ENCODE measurements around the gene COMTD1. TPM values are rescaled to one million over a fixed set of nuclear protein-coding genes. Genes with fewer than 3 reads are reported as not detected.

Gene COMTD1
- total and polyA plus RNA-seq, 12 donors = 2.0 to 137 (median 32.7) TPM

DNA sequence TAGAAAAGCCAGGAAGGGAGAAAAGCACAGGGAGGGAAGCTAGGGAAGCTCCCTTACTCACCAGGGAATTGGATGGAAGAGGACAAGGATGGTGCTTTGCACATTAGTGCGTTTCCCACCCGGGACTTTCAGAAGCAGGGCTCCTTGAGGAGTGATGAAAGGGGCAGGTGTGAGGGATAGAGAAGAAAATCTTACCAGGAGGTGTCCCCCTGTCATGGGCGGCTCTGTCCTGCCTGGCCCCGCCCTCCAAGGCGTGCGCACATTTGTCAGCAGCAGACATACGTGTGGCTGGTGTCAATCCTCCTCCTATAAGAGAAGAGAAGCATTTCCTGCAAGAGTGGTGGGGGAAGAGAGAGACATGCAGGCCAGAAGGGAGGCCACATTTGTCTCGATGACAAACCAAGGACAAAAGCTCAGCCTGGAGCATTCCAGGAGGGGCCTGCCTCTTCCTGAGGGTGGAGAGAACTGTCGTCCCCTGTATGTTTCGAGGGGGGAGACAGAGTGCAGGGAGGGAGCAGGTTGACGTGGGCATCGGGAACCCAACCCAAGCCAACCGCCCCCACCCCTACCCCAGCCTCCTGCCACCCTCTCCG lies 47.4 kb upstream of the COMTD1 start:
- Histone ChIP-seq H3K4me3 (peak overlapping the region in 2 of 4 donors; percentile 7 to 8), H3K9me3 (replicated peaks in 1 of 3) (no peaks in the 10 kb centered on the region), H3K36me3 (replicated peaks in 1 of 2) (no peaks in the 10 kb centered on the region), H3K4me1 (replicated peaks in 1 of 2) (peaks cover 16 to 18% of the 10 kb centered on the region in 2 donors), H3K27me3 (no peaks in the 10 kb centered on the region), H3K27ac (peak overlapping the region in 4 of 5 donors; percentile 46 to 81 (median 76))
- intact Hi-C loops (cut with DNase I) = no loop called here
- peak; percentile 39 to 70 (median 60) for DNase-seq
- TF ChIP-seq POLR2A (IDR thresholded peaks at IDR 0.05) = no peak
- TF ChIP-seq, protein P1, sequence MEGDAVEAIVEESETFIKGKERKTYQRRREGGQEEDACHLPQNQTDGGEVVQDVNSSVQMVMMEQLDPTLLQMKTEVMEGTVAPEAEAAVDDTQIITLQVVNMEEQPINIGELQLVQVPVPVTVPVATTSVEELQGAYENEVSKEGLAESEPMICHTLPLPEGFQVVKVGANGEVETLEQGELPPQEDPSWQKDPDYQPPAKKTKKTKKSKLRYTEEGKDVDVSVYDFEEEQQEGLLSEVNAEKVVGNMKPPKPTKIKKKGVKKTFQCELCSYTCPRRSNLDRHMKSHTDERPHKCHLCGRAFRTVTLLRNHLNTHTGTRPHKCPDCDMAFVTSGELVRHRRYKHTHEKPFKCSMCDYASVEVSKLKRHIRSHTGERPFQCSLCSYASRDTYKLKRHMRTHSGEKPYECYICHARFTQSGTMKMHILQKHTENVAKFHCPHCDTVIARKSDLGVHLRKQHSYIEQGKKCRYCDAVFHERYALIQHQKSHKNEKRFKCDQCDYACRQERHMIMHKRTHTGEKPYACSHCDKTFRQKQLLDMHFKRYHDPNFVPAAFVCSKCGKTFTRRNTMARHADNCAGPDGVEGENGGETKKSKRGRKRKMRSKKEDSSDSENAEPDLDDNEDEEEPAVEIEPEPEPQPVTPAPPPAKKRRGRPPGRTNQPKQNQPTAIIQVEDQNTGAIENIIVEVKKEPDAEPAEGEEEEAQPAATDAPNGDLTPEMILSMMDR (IDR thresholded peaks at IDR 0.05) = no peak
- 4 to 19% (median 18%) methylated on average over 14 of the region's 14 CpGs for WGBS, 4 donors

DNA sequence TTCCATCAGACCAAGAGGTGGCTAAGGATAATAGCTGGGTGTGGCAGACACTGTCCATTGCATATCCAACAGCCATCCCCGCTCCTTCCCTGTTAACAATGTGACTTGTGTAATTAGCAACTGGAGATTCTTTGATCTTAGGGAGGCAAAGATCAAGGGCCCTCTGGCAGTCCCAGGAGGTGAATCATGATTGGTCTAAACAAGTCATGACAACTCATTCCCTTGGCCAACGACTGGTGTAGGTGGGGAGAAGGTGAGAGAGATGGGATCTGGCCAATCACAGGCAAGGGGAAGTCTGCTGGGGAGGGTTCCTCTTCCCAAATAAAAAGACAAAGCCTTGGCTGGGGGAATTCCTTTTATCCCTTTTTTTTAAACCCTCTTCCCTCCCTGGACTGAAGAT lies 46.2 kb upstream of the COMTD1 start:
- Histone ChIP-seq H3K36me3 (replicated peaks in 1 of 2) (no peaks in the 10 kb centered on the region), H3K27ac (no peak overlapping the region), H3K27me3 (no peaks in the 10 kb centered on the region), H3K9me3 (replicated peaks in 1 of 3) (no peaks in the 10 kb centered on the region), H3K4me3 (no peak overlapping the region), H3K4me1 (replicated peaks in 1 of 2) (peaks cover 16 to 18% of the 10 kb centered on the region in 2 donors)
- intact Hi-C loops (cut with DNase I) = no loop called here
- peak in 2 of 7 donors; percentile 5 to 41 for DNase-seq
- TF ChIP-seq POLR2A (IDR thresholded peaks at IDR 0.05) = no peak
- TF ChIP-seq, protein P1 (IDR thresholded peaks at IDR 0.05) = no peak
- WGBS, 4 donors = 61 to 77% (median 63%) methylated on average over 2 of the region's 2 CpGs

DNA sequence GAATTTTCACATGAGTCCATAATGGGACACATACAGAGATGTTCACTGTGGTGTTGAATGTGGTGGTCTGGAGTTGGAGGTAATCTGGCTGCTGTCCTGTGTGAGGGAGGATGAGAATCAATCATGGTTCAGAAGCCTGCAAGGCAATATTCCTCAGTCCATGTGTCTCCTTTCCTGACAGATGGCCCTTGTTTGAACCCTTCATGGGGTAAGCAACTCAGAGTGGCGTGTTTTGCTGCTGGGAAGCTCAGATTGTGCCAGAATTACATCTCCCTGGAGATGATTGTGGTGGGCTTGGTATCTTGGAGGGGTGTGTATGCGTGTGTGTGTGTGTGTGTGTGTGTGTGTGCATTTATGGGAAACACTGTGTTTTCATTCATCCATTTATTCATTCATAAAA lies 44.5 kb upstream of the COMTD1 start:
- Histone ChIP-seq H3K27me3 (no peaks in the 10 kb centered on the region), H3K9me3 (replicated peaks in 1 of 3) (no peaks in the 10 kb centered on the region), H3K27ac (no peak overlapping the region), H3K36me3 (replicated peaks in 1 of 2) (no peaks in the 10 kb centered on the region), H3K4me3 (no peak overlapping the region), H3K4me1 (replicated peaks in 1 of 2) (peaks cover 16 to 18% of the 10 kb centered on the region in 2 donors)
- WGBS, 4 donors = 57 to 85% (median 80%) methylated on average over 2 of the region's 2 CpGs
- DNase-seq = peak in 1 of 7 donors; percentile 13
- no peak for TF ChIP-seq POLR2A (IDR thresholded peaks at IDR 0.05)
- TF ChIP-seq, protein P1 (IDR thresholded peaks at IDR 0.05) = no peak
- intact Hi-C loops (cut with DNase I) = no loop called here

DNA sequence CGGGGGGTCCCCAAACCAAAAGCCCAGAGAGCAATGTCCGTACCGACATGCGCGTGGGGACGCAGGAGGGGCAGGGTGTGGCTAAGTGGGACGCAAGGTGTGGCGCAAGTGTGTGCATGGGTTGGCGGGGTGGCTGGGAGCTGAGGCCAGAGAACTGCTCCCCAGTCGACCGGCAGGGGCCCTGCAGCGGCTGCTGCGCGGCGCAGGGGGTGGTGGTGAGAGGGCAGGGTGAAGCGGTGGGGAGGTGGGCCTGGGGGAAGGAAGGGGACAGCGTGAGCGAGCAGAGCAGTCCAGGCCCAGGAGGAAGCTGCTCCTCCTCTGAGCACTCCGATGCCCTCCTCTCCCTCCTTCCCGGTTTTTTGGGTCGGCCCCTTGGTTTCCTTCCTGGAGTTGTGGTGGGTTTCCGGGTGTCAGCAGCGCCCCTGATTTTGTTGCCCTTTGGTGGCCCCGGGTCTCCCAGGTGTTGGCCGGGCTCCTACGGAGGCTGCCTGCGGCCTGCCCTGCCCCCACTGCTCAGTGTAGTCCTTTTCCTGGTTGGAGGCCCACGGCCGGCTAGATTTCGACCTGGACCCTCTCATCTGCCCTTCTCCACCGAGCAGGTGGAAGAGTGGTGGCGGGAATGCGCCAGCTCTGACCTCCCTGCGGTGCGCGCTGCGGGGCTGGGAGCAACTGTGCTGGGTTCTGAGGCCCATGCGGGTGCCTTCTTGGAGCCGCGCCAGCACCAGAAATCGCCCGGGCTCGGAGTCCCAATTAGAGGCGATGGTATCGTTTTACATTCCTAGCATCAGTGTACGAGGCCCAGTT lies 40.5 kb upstream of the COMTD1 start:
- DNase-seq = no peak
- H3K36me3 ChIP-seq (replicated peaks in 1 of 2) = no peaks in the 10 kb centered on the region
- WGBS, 4 donors = 66 to 77% (median 74%) methylated on average over 35 to 46 of the region's 46 CpGs
- no peak overlapping the region for H3K27ac ChIP-seq
- intact Hi-C loops (cut with DNase I) = no loop called here
- no peak for TF ChIP-seq POLR2A (IDR thresholded peaks at IDR 0.05)
- TF ChIP-seq, protein P1 (IDR thresholded peaks at IDR 0.05) = no peak
- peaks cover 0 to 4% of the 10 kb centered on the region in 2 donors for H3K4me1 ChIP-seq (replicated peaks in 1 of 2)
- no peaks in the 10 kb centered on the region for H3K27me3 ChIP-seq
- H3K4me3 ChIP-seq = no peak overlapping the region
- H3K9me3 ChIP-seq (replicated peaks in 1 of 3) = no peaks in the 10 kb centered on the region
